Esophagus muscularis mucosa (tissue), 4 donors: Measurements from ENCODE around the gene DMD.

Experiments
- CTCF ChIP-seq, 3 experiments: fragments of 200-600 bp in 2 of 3; fragments of 450-650 bp in 1 of 3; sonication (generic) in 2 of 3; IDR thresholded peaks; one replicate each; pipeline ENCODE4 v1.5.1; 2017 to 2019; ENCODE audit warnings: antibody characterized with exemption in 3 of 3, mild to moderate bottlenecking in 2 of 3, moderate library complexity in 1 of 3
- EP300 ChIP-seq: sonication (generic); formaldehyde crosslinking; IDR thresholded peaks from one replicate; pipeline ENCODE4 v1.6.1; 2017; ENCODE audit warnings: antibody characterized with exemption
- POLR2A ChIP-seq: fragments of 450-650 bp; IDR thresholded peaks from one replicate; pipeline ENCODE4 v1.6.1; 2017; ENCODE audit warnings: antibody characterized with exemption, moderate library complexity, mild to moderate bottlenecking, low read depth
- POLR2AphosphoS5 ChIP-seq, 2 donors: sonication (generic); formaldehyde crosslinking; IDR thresholded peaks; one replicate each; pipeline ENCODE4 v1.6.1; 2017; ENCODE audit warnings: antibody characterized with exemption in 2 of 2

DNA sequence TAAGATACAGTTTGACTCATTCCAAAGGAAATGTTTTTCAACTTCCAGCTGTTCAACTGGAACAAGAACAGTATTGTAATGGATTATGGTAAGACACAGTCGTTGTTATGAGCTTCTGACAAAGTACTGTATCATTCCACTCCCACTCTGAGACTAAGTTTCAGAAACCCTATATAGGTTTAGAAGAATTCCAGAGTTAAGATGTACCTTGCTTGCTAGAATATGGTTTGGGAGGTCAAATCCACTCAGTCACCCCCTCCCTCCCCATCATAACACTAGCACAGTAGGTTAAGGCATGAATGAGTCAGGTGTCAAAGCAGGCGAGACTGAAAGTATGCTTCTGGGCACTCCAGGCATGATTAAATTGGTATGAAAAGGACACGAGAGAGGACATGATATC is 339.7 kb downstream of the DMD start:
- TF ChIP-seq EP300: no peak
- TF ChIP-seq POLR2A: no peak
- no peak for TF ChIP-seq POLR2AphosphoS5 (IDR thresholded peaks at IDR 0.05)
- no peak for TF ChIP-seq CTCF (IDR thresholded peaks at IDR 0.05)
